Measurements from ENCODE around the gene UBD.

UBD gene

DNA sequence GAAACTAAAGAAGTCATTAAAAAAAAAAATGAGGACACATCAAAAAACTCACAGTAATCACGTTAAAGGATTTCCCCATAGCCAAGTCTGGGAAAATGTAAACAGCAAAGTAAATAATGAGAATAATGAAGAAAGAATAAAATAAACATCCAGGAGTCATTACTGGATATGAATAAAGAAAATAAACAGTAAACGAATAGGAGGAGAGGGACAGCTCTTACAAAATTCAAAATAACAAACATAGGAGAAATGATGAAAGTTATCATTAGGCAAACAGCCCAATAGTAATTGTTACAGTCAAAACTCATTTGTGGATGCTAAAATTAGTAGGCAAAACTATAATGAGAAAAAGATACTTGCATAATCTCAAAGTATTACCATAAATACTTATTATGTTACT lies 8.0 kb upstream of the UBD start:
- Histone ChIP-seq H4K8ac (ENCODE audit: low read length) (no peak overlapping the region), H3K27me3 (ENCODE audit: control insufficient read depth in 1 of 2, insufficient read depth in 1 of 2, low read length in 2 of 2) (peaks cover 0 to 11% of the 10 kb centered on the region in 2 experiments), H3K36me3 (ENCODE audit: control insufficient read depth in 1 of 2, insufficient read depth in 2 of 2, low read depth in 1 of 2, low read length in 2 of 2) (no peaks in the 10 kb centered on the region), H3K4me1 (ENCODE audit: control insufficient read depth, insufficient read depth, low read depth, low read length) (no peaks in the 10 kb centered on the region), H3K79me1 (replicated peaks; ENCODE audit: low read length, poor library complexity, severe bottlenecking) (no peaks in the 10 kb centered on the region), H2BK15ac (ENCODE audit: low read depth, poor library complexity, severe bottlenecking) (no peak overlapping the region), H3K14ac (ENCODE audit: low read length in 2 of 2) (no peak overlapping the region), H2BK12ac (ENCODE audit: low read length in 2 of 2) (no peak overlapping the region), H3K23ac (ENCODE audit: low read length in 2 of 2) (no peak overlapping the region), H2BK5ac (ENCODE audit: low read depth, low read length, poor library complexity, severe bottlenecking) (no peak overlapping the region), H3K27ac (ENCODE audit: low read length, poor library complexity, severe bottlenecking) (no peak overlapping the region), H3K4ac (ENCODE audit: low read depth in 1 of 2, low read length in 2 of 2) (no peak overlapping the region), H3K4me2 (ENCODE audit: low read length, poor library complexity, severe bottlenecking) (no peak overlapping the region), H3K18ac (ENCODE audit: low read depth in 1 of 2, low read length in 2 of 2) (no peak overlapping the region), H3K9me3 (ENCODE audit: control insufficient read depth, low read length) (no peaks in the 10 kb centered on the region), H2AFZ (ENCODE audit: low read depth, low read length) (no peak overlapping the region), H2BK120ac (ENCODE audit: low read depth, low read length) (no peak overlapping the region), H3K9ac (ENCODE audit: low read length) (no peak overlapping the region), H2AK5ac (ENCODE audit: low read length, severe bottlenecking) (no peak overlapping the region), H3K4me3 (ENCODE audit: insufficient read depth in 1 of 2, low read depth in 1 of 2, low read length in 2 of 2) (no peak overlapping the region), H4K91ac (ENCODE audit: low read length) (no peak overlapping the region)
- WGBS: no CpG with 5 or more reads among the region's 2 CpGs
- DNase-seq: no peak

DNA sequence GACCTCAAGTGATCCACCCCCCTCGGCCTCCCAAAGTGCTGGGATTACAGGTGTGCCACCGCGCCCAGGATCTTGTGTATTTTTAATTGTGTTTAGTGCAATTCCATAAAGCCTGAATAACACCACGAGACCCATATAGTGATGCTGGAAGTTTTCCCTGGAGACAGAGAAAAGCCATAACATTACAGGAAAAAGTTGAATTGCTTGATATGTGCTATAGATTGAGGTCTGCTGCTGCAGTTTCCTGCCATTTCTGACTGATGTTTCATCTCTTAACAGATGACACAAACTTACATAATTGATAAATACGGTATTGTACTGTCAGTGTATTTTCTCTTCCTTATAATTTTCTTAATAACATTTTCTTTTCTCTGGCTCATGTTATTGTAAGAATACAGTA lies 7.3 kb upstream of the UBD start:
- H2AK5ac ChIP-seq (ENCODE audit: low read length, severe bottlenecking): no peak overlapping the region
- no peak for DNase-seq
- WGBS: 80% methylated on average over 4 of the region's 5 CpGs
- H3K27me3 ChIP-seq (ENCODE audit: control insufficient read depth in 1 of 2, insufficient read depth in 1 of 2, low read length in 2 of 2): peaks cover under 1 to 7% of the 10 kb centered on the region in 2 experiments
- no peaks in the 10 kb centered on the region for H3K9me3 ChIP-seq (ENCODE audit: control insufficient read depth, low read length)
- H4K8ac ChIP-seq (ENCODE audit: low read length): no peak overlapping the region
- no peak overlapping the region for H3K23ac ChIP-seq (ENCODE audit: low read length in 2 of 2)
- no peaks in the 10 kb centered on the region for H3K79me1 ChIP-seq (replicated peaks; ENCODE audit: low read length, poor library complexity, severe bottlenecking)
- H3K18ac ChIP-seq (ENCODE audit: low read depth in 1 of 2, low read length in 2 of 2): no peak overlapping the region
- no peak overlapping the region for H3K27ac ChIP-seq (ENCODE audit: low read length, poor library complexity, severe bottlenecking)
- no peak overlapping the region for H2AFZ ChIP-seq (ENCODE audit: low read depth, low read length)
- H3K4me3 ChIP-seq (ENCODE audit: insufficient read depth in 1 of 2, low read depth in 1 of 2, low read length in 2 of 2): no peak overlapping the region
- H2BK5ac ChIP-seq (ENCODE audit: low read depth, low read length, poor library complexity, severe bottlenecking): no peak overlapping the region
- H2BK120ac ChIP-seq (ENCODE audit: low read depth, low read length): no peak overlapping the region
- no peak overlapping the region for H3K14ac ChIP-seq (ENCODE audit: low read length in 2 of 2)
- no peak overlapping the region for H4K91ac ChIP-seq (ENCODE audit: low read length)
- H3K4me1 ChIP-seq (ENCODE audit: control insufficient read depth, insufficient read depth, low read depth, low read length): no peaks in the 10 kb centered on the region
- H2BK12ac ChIP-seq (ENCODE audit: low read length in 2 of 2): no peak overlapping the region
- no peaks in the 10 kb centered on the region for H3K36me3 ChIP-seq (ENCODE audit: control insufficient read depth in 1 of 2, insufficient read depth in 2 of 2, low read depth in 1 of 2, low read length in 2 of 2)
- H3K4ac ChIP-seq (ENCODE audit: low read depth in 1 of 2, low read length in 2 of 2): no peak overlapping the region
- no peak overlapping the region for H2BK15ac ChIP-seq (ENCODE audit: low read depth, poor library complexity, severe bottlenecking)
- no peak overlapping the region for H3K9ac ChIP-seq (ENCODE audit: low read length)
- no peak overlapping the region for H3K4me2 ChIP-seq (ENCODE audit: low read length, poor library complexity, severe bottlenecking)

DNA sequence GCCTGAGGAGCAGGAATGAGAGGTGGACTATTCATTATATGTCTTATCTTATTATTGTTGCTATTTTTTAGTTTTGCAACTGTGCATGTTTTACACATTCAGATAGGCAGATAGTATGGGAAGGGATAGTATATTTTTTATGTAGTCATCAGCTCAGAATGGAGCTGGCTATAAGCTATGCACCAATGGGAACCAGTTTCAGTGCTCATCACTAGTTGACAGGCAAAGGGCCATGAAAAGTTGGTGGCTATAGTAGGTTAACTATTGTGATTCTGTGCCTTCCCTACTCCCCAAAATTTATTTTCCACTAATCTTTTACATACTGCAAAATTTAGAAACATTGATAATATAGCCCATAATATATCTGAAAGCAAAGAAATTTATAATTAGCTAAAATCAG lies 5.3 kb upstream of the UBD start:
- Histone ChIP-seq H3K23ac (ENCODE audit: low read length in 2 of 2) (no peak overlapping the region), H3K9ac (ENCODE audit: low read length) (no peak overlapping the region), H2BK15ac (ENCODE audit: low read depth, poor library complexity, severe bottlenecking) (no peak overlapping the region), H3K36me3 (ENCODE audit: control insufficient read depth in 1 of 2, insufficient read depth in 2 of 2, low read depth in 1 of 2, low read length in 2 of 2) (no peaks in the 10 kb centered on the region), H2BK5ac (ENCODE audit: low read depth, low read length, poor library complexity, severe bottlenecking) (no peak overlapping the region), H3K27me3 (ENCODE audit: control insufficient read depth in 1 of 2, insufficient read depth in 1 of 2, low read length in 2 of 2) (peaks cover 3 to 6% of the 10 kb centered on the region in 2 experiments), H3K9me3 (ENCODE audit: control insufficient read depth, low read length) (no peaks in the 10 kb centered on the region), H3K4me2 (ENCODE audit: low read length, poor library complexity, severe bottlenecking) (no peak overlapping the region), H3K79me1 (replicated peaks; ENCODE audit: low read length, poor library complexity, severe bottlenecking) (no peaks in the 10 kb centered on the region), H3K18ac (ENCODE audit: low read depth in 1 of 2, low read length in 2 of 2) (no peak overlapping the region), H2AFZ (ENCODE audit: low read depth, low read length) (no peak overlapping the region), H2AK5ac (ENCODE audit: low read length, severe bottlenecking) (no peak overlapping the region), H2BK12ac (ENCODE audit: low read length in 2 of 2) (no peak overlapping the region), H3K27ac (ENCODE audit: low read length, poor library complexity, severe bottlenecking) (no peak overlapping the region), H4K8ac (ENCODE audit: low read length) (no peak overlapping the region), H4K91ac (ENCODE audit: low read length) (no peak overlapping the region), H3K4me3 (ENCODE audit: insufficient read depth in 1 of 2, low read depth in 1 of 2, low read length in 2 of 2) (no peak overlapping the region), H3K4me1 (ENCODE audit: control insufficient read depth, insufficient read depth, low read depth, low read length) (no peaks in the 10 kb centered on the region), H3K4ac (ENCODE audit: low read depth in 1 of 2, low read length in 2 of 2) (no peak overlapping the region), H2BK120ac (ENCODE audit: low read depth, low read length) (no peak overlapping the region), H3K14ac (ENCODE audit: low read length in 2 of 2) (no peak overlapping the region)
- no peak for DNase-seq

DNA sequence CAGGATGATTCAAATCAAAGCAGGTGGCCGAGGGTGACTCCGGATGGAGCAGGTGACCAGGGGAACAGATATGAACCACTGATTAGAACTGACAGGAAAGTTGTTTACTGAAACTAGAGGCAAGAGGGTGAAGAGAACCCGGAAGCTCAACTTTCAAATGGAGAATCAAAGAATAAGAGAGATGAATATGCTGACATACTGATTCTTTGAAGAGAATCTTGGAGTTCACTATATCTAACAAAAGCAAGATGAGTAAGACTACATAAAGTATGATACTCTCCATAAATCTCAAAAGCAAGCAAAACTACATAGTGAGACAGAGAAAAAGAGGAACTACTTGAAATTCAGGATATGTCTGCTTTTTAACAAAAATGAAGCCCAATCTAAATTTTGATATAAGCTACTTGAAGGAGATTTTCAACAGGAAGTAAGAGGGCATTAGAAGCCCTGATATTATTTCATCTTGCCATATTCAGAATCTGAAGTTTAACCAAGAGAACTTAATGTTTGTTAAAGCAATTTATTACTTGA lies 4.0 kb upstream of the UBD start:
- Histone ChIP-seq H3K18ac (ENCODE audit: low read depth in 1 of 2, low read length in 2 of 2) (no peak overlapping the region), H2BK15ac (ENCODE audit: low read depth, poor library complexity, severe bottlenecking) (no peak overlapping the region), H3K23ac (ENCODE audit: low read length in 2 of 2) (no peak overlapping the region), H3K79me1 (replicated peaks; ENCODE audit: low read length, poor library complexity, severe bottlenecking) (no peaks in the 10 kb centered on the region), H3K4me2 (ENCODE audit: low read length, poor library complexity, severe bottlenecking) (no peak overlapping the region), H3K36me3 (ENCODE audit: control insufficient read depth in 1 of 2, insufficient read depth in 2 of 2, low read depth in 1 of 2, low read length in 2 of 2) (no peaks in the 10 kb centered on the region), H4K8ac (ENCODE audit: low read length) (no peak overlapping the region), H3K9me3 (ENCODE audit: control insufficient read depth, low read length) (no peaks in the 10 kb centered on the region), H3K4me1 (ENCODE audit: control insufficient read depth, insufficient read depth, low read depth, low read length) (no peaks in the 10 kb centered on the region), H2BK12ac (ENCODE audit: low read length in 2 of 2) (no peak overlapping the region), H3K14ac (ENCODE audit: low read length in 2 of 2) (no peak overlapping the region), H3K9ac (ENCODE audit: low read length) (no peak overlapping the region), H2BK5ac (ENCODE audit: low read depth, low read length, poor library complexity, severe bottlenecking) (no peak overlapping the region), H2AFZ (ENCODE audit: low read depth, low read length) (no peak overlapping the region), H3K4ac (ENCODE audit: low read depth in 1 of 2, low read length in 2 of 2) (no peak overlapping the region), H3K27me3 (ENCODE audit: control insufficient read depth in 1 of 2, insufficient read depth in 1 of 2, low read length in 2 of 2) (peaks cover 5 to 12% of the 10 kb centered on the region in 2 experiments), H2BK120ac (ENCODE audit: low read depth, low read length) (no peak overlapping the region), H3K27ac (ENCODE audit: low read length, poor library complexity, severe bottlenecking) (no peak overlapping the region), H2AK5ac (ENCODE audit: low read length, severe bottlenecking) (no peak overlapping the region), H3K4me3 (ENCODE audit: insufficient read depth in 1 of 2, low read depth in 1 of 2, low read length in 2 of 2) (no peak overlapping the region), H4K91ac (ENCODE audit: low read length) (no peak overlapping the region)
- WGBS: 72% methylated on average over 2 of the region's 3 CpGs
- DNase-seq: no peak
